GM18858 (cell line): ENCODE measurements around the gene UCK1.
A peak's percentile ranks its signal among the peaks of the same experiment; 100 is the strongest.
"Not testable (repeated sequence)": the region's sequence is repeated elsewhere in the genome, so short reads cannot be mapped to it uniquely, and the experiment has no call there.

ENCODE experiments used
- ATAC-seq: cut with Tn5 transposase; IDR thresholded peaks from one replicate; pipeline ENCODE4 v1.9.1; 2021; ENCODE audit not compliant: unreplicated experiment

Gene UCK1

GRCh38 chr9:131554087-131554842 lies 23.2 kb upstream of the UCK1 start:
- no peak for ATAC-seq

- ATAC-seq, result no peak
Measured at GRCh38 chr9:131552030-131552429, 21.0 kb upstream of the UCK1 start.

GRCh38 chr9:131550465-131550864 lies 19.4 kb upstream of the UCK1 start:
- ATAC-seq, result not testable (repeated sequence)

GRCh38 chr9:131549186-131549585 lies 18.1 kb upstream of the UCK1 start:
- ATAC-seq, result not testable (repeated sequence)

GRCh38 chr9:131546336-131547084 lies 15.4 kb upstream of the UCK1 start:
- ATAC-seq, result no peak

GRCh38 chr9:131545786-131546335 lies 14.8 kb upstream of the UCK1 start:
- ATAC-seq, result no peak

GRCh38 chr9:131545003-131545785 lies 14.1 kb upstream of the UCK1 start, which contains the start of gene PRRT1B:
TSS of gene PRRT1B (plus strand) at chr9:131545523. CDS start at chr9:131545616, 93 bp downstream.
- no peak for ATAC-seq

GRCh38 chr9:131543141-131543540 lies 12.1 kb upstream of the UCK1 start:
- no peak for ATAC-seq

GRCh38 chr9:131539223-131539923 lies 8.3 kb upstream of the UCK1 start:
- no peak for ATAC-seq

- no peak for ATAC-seq
Measured at GRCh38 chr9:131537946-131538345, 6.9 kb upstream of the UCK1 start.

GRCh38 chr9:131534721-131535237 lies 3.7 kb upstream of the UCK1 start:
- ATAC-seq, result no peak

GRCh38 chr9:131530546-131530919 lies 530 bp downstream of the UCK1 start:
- ATAC-seq, result peak; percentile 10

- ATAC-seq, result no peak
Measured at GRCh38 chr9:131529597-131530545, 1.2 kb downstream of the UCK1 start.

- ATAC-seq, result no peak
Measured at GRCh38 chr9:131528886-131529505, 2.1 kb downstream of the UCK1 start.

- no peak for ATAC-seq
Measured at GRCh38 chr9:131528186-131528585, 2.9 kb downstream of the UCK1 start.

- ATAC-seq, result no peak
Measured at GRCh38 chr9:131525643-131526565, 5.2 kb downstream of the UCK1 start.

- no peak for ATAC-seq
Measured at GRCh38 chr9:131524665-131525315, 6.3 kb downstream of the UCK1 start.
